Measurements from ENCODE around the gene EIF5. TPM values are rescaled to one million over a fixed set of nuclear protein-coding genes. Genes with fewer than 3 reads are reported as not detected.
"Not testable (repeated sequence)": the region's sequence is repeated elsewhere in the genome, so short reads cannot be mapped to it uniquely, and the experiment has no call there.

Gene EIF5
- polyA plus RNA-seq, 3 donors, result 48.7 to 156 (median 99.1) TPM

DNA sequence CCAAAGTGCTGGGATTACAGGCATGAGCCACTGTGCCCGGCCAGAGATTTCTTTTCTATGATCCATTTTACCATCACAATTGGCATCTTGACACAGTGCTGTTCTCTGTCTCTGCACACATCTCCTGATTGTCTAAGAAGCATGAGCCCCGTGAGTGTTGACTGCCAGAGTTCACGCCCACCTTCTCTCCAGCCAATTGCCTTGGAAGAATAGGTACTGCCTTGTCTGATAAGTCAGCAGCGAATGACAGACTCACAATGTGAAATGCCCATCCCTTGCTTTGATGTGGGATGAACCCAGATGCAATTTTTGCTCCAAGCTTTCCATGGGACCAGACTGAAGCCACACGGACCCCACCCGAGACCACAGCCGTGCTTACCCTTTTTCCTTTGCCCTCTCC, 19.3 kb downstream of the EIF5 start:
- WGBS, 3 donors, result 73 to 87% (median 81%) methylated on average over 7 of the region's 7 CpGs
- H3K27ac ChIP-seq (ENCODE audit: low read depth, low read length), result no peak overlapping the region

DNA sequence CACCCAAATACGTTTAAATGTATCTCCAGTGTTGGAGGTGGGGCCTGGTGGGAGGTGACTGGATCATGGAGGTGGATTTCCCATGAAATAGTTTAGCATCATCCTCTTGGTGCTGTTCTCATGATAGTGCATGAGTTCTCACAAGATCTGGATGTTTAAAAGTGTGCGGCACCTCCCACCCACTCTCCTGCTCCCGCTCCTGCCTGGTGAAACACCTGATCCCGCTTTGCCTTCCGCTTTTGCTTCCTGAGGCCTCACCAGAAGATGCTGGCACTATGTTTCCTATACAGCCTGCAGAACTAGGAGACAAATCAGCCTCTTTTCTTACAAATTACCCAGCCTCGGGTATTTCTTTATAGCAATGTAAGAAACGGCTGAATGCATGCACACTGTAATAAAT, 20.1 kb downstream of the EIF5 start:
- no peak overlapping the region for H3K27ac ChIP-seq (ENCODE audit: low read depth, low read length)
- 78 to 87% (median 83%) methylated on average over 7 of the region's 7 CpGs for WGBS, 3 donors

DNA sequence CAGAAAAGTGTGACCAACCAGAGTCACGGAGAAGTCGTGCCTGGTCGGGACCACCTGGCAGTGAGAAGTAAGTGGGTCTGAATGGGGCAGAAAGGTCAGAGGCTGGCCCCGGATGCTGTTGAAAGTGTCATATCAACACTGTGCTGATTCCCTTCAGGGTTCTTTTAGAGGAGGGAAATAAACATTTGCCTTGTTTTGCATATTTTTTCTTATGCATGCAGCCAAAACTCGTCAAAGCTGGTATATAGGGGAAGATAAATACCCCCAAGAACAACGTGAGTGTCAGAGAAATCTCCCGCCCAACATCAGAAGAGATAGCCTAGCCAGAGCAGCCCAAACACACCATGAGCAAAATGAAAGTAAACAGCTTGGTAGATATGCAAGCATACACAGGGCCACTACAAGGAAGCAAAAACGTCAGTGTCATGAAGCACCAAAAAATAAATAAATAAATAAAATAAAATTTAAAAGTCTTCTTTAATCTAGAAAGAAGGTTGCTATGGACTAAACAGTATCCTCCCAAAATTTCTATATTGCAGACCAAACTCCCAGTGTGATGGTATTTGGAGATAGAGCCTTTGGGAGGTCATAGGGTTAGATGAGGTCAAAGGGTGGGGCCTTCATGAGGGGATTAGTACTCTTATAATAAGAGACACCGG, 22.1 kb downstream of the EIF5 start:
- H3K27ac ChIP-seq (ENCODE audit: low read depth, low read length), result no peak overlapping the region
- 57 to 68% (median 59%) methylated on average over 9 of the region's 9 CpGs for WGBS, 3 donors

DNA sequence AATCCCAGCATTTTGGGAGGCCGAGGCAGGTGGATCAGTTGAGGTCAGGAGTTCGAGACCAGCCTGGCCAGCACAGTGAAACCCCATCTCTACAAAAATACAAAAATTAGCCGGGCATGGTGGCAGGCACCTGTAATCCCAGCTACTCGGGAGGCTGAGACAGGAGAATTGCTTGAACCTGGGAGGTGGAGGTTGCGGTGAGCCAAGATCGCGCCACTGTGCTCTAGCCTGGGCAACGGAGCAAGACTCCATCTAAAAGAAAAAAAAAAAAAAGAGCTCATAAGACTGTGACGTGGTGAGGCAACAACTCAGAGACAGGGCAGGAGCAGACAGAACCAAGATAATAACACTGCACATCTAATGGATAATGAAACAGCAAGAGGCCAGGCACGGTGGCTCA, 23.5 kb downstream of the EIF5 start:
- WGBS, 3 donors, result 88 to 94% (median 89%) methylated on average over 10 of the region's 10 CpGs

DNA sequence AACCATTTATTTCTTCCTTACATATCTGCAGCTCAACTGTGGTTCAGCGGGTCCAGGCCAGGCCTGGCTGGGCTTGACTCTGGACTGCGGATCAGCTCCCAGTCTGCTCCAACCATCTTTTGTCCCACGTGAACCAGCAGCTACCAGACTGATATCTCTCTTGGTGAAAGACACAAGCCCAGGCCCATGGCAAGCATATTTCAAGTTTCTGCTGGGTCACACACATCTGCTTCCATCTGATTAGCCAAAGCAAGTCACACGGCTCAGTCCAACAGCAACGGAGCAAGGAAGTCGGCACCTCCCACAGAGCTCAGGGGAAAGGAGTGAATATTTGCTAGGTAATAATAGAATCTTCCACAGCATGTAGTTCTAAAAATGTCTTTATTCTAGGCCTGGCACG, 26.5 kb downstream of the EIF5 start:
- WGBS, 3 donors, result 84 to 88% (median 86%) methylated on average over 7 of the region's 7 CpGs
- H3K27ac ChIP-seq (ENCODE audit: low read depth, low read length), result no peak overlapping the region

More for the DNA sequence above, 23.5 kb downstream of the EIF5 start:
- H3K27ac ChIP-seq (ENCODE audit: low read depth, low read length), result not testable (repeated sequence)

DNA sequence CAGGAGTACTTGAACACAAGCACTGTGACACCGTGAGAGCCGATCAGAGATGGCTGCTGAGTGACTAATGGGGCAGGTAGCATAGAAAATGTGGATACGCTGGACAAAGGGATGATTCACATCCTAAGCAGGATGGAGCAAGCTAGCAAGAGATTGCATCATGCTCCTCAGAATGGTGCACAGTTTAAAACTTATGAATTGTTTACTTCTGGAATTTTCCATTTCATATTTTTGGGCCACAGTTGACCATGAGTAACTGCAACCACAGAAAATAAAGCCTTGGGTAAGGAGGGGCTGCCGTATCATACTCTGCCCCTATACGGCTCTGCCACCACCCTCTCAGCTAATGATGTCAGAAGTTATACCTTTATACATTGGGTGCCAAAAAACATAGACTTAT, 27.8 kb downstream of the EIF5 start:
- 67 to 90% (median 73%) methylated on average over 5 of the region's 5 CpGs for WGBS, 3 donors
- no peak overlapping the region for H3K27ac ChIP-seq (ENCODE audit: low read depth, low read length)

DNA sequence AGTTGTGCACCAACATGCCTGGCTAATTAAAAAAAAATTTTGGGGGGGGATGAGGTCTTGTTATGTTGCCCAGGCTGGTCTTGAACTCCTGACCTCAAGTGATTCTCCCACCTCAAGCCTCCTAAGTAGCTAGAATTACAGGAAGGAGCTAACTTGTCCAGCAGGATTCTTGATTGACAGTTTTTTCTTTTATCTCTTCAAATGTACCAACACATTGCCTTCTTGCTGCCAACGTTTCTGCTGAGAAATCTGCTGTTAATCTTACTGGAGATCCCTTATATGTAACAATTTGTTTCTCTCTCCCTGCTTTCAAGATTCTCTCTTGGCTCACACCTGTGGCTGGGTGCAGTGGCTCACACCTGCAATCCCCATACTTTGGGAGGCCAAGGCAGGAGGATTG, 28.7 kb downstream of the EIF5 start:
- no peak overlapping the region for H3K27ac ChIP-seq (ENCODE audit: low read depth, low read length)
- WGBS, 3 donors, result 65 to 78% (median 77%) methylated on average over 1 of the region's 1 CpG

DNA sequence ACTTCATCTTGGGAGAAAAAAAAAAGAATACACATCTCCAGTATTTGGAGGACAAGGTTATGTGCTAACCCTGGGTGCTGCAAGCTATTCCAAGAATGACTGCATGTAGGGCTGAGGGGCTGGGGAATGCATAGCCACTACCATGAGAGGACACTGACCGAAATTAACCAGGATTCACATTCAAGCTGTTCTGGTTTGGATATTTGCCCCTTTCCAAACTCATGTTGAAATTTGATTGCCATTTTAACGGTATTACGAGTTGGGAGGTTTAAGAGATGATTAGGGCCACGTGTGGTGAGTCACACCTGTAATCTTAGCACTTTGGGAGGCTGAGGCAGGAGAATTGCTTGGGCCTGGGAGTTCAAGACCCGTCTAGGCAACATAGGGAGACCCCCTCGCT, 32.7 kb downstream of the EIF5 start:
- whole genome bisulfite sequencing, 3 donors, result 86 to 88% (median 88%) methylated on average over 6 of the region's 6 CpGs
- no peak overlapping the region for H3K27ac ChIP-seq (ENCODE audit: low read depth, low read length)

DNA sequence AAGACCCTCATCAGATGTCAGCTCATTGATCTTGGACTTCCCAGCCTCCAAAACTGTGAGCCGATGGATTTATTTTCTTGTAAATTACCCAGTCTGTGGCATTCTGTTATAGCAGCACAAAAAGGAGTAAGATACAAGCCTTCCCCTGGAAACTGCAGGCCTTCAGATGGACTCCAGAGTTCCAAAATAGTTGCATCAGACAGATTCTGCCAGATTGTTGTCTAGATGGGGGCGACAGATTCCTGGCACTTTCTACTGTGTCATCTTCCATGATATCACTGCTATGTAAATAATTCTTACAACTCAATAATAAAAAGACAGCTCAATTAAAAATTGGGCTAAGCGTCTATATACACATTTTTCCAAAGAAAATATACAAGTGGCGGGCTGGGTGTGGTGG, 34.0 kb downstream of the EIF5 start:
- WGBS, 3 donors, result 89 to 91% (median 89%) methylated on average over 4 of the region's 4 CpGs
- no peak overlapping the region for H3K27ac ChIP-seq (ENCODE audit: low read depth, low read length)

DNA sequence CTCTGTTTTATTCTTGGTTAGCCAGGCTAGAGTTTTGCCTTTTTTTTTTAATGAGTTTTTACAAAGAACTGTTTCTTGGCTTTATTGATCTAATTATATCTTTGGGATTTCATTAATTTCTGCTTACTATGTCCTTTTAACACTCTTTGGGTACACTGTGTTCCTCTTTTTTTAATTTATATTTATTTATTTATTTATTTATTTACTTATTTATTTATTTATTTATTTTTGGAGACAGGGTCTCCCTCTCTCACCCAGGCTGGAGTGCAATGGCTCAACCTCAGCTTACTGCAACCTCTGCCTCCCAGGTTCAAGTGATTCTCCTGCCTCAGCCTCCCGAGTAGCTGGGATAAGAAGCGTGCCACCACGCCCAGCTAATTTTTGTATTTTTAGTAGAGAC, 36.0 kb downstream of the EIF5 start:
- 91 to 96% (median 95%) methylated on average over 3 of the region's 3 CpGs for whole genome bisulfite sequencing, 3 donors
- H3K27ac ChIP-seq (ENCODE audit: low read depth, low read length), result no peak overlapping the region

DNA sequence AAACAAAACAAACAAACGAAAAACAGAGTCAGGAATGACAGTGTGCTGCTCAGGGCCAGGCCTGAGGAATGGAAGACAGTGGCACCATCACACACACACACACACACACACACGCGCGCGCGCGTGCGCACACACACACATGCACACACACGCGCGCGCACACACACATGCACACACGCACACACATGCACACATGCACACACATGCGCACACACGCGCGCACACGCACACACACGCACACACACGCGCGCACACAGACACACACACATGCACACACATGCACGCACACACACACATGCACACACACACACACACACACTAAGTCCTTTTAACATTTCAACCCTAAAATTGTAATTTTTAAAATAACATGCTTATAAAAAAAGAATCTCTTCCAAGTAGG, 38.0 kb downstream of the EIF5 start:
- WGBS, 3 donors, result 58 to 77% (median 71%) methylated on average over 10 to 23 of the region's 23 CpGs
- H3K27ac ChIP-seq (ENCODE audit: low read depth, low read length), result no peak overlapping the region

DNA sequence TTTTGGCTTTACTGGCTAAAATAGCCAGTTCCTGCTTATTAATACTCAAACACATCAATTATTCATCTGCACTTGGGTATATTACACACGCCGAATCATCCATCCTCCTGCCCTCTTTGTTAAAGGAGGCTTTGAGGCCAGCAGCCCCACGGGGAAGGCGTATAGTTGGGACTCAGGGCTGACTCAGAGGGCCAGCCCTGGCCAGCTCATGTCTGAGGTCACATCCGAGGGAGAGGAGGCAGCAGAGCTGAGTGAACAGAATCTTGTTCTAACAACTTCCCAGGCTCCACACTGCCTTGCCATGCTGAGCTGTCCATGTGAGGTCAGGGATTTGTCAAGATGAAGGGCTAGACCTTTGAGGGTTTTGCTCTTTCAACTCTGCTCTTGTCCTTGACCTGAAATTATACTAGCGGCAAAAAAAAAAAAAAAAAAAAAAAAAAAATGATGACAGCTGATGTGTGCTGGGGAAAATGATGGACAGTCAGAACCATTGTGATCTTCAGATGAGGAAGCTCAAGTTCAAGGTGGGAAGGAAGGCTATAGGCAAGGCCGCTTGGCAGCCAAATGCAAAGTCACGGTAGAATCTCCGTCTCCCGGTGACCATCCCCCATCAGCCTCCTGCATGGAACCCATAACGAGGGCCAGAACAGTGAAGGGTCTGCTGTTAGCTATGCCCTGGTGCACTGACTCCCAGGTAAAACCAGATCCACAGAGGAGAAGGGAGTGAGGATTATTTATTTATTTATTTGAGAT, 38.7 kb downstream of the EIF5 start:
- H3K27ac ChIP-seq (ENCODE audit: low read depth, low read length), result no peak overlapping the region
- 71 to 76% (median 76%) methylated on average over 11 of the region's 11 CpGs for WGBS, 3 donors

DNA sequence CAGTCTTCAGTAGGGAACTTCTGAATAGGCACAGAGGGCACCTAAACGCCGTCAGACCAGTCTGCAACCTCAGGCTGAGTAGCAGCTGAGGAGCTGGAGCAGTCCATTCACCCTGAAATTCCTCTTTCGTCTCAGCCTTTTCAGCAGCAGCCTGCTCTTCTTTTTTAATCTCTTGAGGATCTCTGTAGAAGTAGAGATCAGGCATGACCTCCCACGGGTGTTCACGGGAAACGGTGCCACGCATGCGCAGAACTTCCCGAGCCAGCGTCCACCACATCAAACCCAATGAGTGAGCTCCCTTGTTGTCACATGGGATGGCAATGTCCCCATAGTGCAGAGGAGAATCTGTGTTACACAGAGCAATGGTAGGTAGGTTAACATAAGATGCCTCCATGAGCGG, 40.1 kb downstream of the EIF5 start:
- WGBS, 3 donors, result 85 to 88% (median 86%) methylated on average over 11 of the region's 11 CpGs

DNA sequence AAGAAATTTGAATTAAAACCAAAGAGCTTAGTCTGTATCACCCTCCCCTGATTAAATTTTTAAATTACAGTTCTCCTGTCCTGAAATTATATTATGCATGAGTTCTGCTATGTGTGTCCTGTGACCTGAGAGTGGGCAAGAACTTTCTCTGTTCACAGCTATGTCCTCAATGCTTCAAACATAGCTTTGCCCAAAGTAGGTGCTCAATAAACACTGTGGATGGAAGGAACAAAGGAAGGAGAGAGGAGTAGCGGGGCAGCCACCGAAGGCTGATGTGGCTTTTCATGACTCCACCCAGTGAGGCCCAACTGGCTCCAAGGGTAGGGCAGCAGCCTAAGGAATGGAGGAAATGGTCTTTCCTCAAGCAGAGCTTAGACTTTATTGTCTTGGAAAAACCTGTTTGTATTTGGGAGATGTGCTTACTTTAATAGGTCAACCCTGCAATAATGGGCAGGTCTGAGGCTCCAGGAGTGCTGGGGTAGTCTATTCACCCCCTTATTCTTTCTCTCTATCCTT, 43.5 kb downstream of the EIF5 start:
- no peak overlapping the region for H3K27ac ChIP-seq (ENCODE audit: low read depth, low read length)
- WGBS, 3 donors, result 78 to 89% (median 80%) methylated on average over 2 of the region's 2 CpGs

More for the DNA sequence above, 40.1 kb downstream of the EIF5 start:
- no peak overlapping the region for H3K27ac ChIP-seq (ENCODE audit: low read depth, low read length)

DNA sequence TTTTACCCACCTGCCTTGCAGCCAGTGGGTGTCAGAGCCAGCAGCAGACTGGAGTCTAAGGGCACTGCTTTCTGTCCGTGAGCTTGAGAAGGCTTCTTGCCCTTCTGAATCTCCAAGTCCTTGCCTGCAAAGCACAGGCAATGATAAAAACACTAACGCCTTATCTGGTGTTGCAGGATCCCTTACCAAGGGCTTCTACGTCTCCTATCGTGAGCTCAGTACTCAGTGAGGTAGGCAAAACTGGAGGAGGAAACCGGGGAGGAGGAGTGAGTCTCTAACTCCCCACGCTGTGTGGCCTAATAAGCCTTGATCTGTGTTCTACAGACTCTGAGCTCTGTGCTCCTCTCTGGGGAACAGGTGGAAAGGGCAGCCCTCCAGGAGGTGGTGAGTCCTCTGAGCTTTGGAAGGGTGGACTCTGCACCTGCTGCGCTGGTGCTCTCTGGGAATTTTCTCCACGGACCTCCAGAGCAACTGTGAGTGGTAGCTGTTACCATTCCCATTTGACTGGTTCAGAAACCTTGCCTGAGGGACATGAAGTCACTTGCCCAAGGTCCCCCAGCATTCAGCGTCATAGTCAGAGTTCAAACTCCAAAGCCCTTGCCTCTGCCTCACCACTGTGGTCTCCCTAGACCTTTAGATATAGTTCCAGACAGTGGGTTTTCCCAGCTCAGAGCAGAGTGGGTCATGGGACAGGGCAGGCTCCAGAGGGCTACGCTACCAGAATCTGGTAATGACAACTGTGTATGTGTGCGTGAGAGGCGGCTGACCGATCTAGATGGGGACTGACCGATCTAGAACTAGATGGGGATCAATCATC, 44.2 kb downstream of the EIF5 start:
- no peak overlapping the region for H3K27ac ChIP-seq (ENCODE audit: low read depth, low read length)
- WGBS, 3 donors, result 77 to 86% (median 83%) methylated on average over 14 of the region's 14 CpGs

DNA sequence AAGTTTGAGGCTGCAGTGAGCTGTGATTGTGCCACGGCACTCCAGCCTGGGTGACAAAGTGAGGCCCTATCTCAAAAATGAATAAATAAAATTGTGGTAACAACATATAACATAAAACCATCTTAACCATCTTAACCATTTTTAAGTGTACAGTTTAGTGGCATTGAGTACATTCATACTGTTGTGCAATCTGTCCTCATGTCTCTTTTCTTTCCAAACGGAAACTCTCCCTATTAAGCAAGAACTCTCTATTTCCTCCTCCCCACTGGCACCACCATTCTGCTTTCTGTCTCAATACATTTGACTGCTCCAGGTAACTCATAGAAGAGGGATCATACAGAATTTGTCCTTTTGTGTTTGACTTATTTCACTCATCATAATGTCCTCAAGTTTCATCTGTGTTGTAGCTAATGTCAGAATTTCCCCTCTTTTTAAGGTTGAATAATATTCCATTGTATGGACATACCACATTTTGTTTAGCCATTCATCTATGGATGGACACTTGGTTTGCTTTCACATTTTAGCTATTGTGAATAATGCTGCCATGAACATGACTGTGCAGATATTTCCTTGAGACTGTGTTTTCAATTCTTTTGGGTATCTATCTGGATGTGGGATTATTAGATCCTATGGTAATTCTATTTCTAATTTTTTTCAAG, 46.8 kb downstream of the EIF5 start:
- WGBS, 3 donors, result 1 to 14% (median 13%) methylated on average over 2 of the region's 2 CpGs
- H3K27ac ChIP-seq (ENCODE audit: low read depth, low read length), result no peak overlapping the region

DNA sequence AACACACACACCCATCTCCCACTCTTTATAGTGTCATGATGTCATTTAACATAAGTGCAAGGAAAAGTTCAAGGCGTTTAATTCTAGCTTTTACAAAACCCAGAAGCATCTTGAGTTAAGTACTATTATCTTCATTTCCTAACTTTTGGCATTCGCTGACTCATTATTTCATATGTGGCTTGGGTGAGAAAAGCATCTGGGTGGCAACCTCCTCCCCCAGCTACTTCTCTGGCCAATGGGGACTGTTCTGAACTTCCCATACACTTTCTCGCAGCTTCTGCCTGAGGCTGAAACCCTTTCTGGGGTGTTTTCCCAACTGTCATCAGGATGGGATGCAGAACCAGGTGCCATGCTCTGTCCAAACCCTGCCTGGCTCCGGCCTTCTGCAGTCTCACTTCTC, 48.3 kb downstream of the EIF5 start:
- no peak overlapping the region for H3K27ac ChIP-seq (ENCODE audit: low read depth, low read length)
- 37 to 79% (median 42%) methylated on average over 4 of the region's 4 CpGs for WGBS, 3 donors

DNA sequence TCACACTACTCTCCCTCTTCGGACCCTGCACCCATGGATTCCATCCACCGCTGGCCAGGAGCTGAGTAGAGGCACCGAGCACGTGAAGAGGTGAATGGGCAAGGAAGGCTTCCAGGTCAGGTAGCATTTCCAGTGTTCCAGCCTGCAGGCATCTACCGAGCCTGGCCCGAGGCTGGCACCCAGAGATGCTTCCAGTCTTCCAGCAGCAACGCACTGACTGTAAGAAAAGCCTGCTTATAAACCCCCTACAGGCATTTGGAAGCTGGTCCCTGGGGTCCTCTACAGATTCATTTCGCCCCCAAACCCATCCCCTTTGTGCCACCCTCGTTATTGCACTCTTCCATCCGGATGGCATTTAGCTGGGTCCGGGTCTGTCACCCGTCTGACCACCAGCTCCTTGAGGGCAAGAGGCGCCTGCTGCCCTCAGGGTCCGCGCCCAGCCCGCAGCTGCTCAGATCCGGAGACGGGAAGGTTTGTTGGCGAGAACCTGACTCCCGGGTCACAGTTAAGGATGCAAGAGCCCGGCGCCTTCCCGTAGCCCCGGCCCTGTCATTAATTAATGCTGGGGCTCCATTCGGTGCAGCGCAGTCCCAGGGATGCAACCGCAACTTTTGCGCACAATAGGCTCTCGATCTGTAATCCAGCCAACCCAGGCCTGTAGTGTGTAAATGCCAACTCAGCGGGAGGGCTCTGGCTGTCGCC, 50.6 kb downstream of the EIF5 start:
- WGBS, 3 donors, result 6 to 11% (median 10%) methylated on average over 31 of the region's 31 CpGs
- no peak overlapping the region for H3K27ac ChIP-seq (ENCODE audit: low read depth, low read length)
